Stomach (tissue), 9 donors: ENCODE data around the gene RPL39L. TPM values are rescaled to one million over a fixed set of nuclear protein-coding genes. Genes with fewer than 3 reads are reported as not detected.
"Not testable (repeated sequence)": the region's sequence is repeated elsewhere in the genome, so short reads cannot be mapped to it uniquely, and the experiment has no call there.

ENCODE experiments used
- DNase-seq, 2 donors: peaks; one replicate each; pipeline versions ENCODE4 v3.0.0 to v3.0.0-alpha.2; 2013 to 2019
- H3K27ac ChIP-seq, 5 donors: fragments of 200-600 bp in 4 of 5; sonication (generic) in 4 of 5; one replicate each; pipeline ENCODE4 v1.5.1; 2013 to 2019; ENCODE audit warnings: mild to moderate bottlenecking in 1 of 5, moderate library complexity in 1 of 5
- H3K27me3 ChIP-seq, 3 donors: fragments of 200-600 bp; sonication (generic); one replicate each; pipeline ENCODE4 v1.5.1; 2017 to 2019; ENCODE audit warnings: mixed run types in 1 of 3
- H3K36me3 ChIP-seq, 4 donors: fragments of 200-600 bp; sonication (generic); 1 replicate in 3 of 4; 2 replicates in 1 of 4; pipeline ENCODE4 v1.5.1; 2016 to 2019
- H3K4me1 ChIP-seq, 4 donors: fragments of 200-600 bp; sonication (generic); one replicate each; pipeline ENCODE4 v1.5.1; 2016 to 2019
- H3K4me3 ChIP-seq, 4 donors: fragments of 200-600 bp; sonication (generic) in 3 of 4; one replicate each; pipeline ENCODE4 v1.5.1; 2016 to 2019; ENCODE audit warnings: mild to moderate bottlenecking in 1 of 4
- H3K9me3 ChIP-seq, 4 donors: fragments of 200-600 bp; sonication (generic); one replicate each; pipeline ENCODE4 v1.5.1; 2016 to 2019
- EP300 ChIP-seq: sonication (generic); formaldehyde crosslinking; IDR thresholded peaks from one replicate; pipeline ENCODE4 v1.6.1; 2017; ENCODE audit warnings: antibody characterized with exemption
- POLR2A ChIP-seq, 4 donors: fragments of 450-650 bp; IDR thresholded peaks; one replicate each; pipeline ENCODE4 v1.6.1; 2016; ENCODE audit warnings: antibody characterized with exemption in 4 of 4, control low read depth in 2 of 4, mild to moderate bottlenecking in 1 of 4, moderate library complexity in 1 of 4
- POLR2AphosphoS5 ChIP-seq, 3 donors: sonication (generic); formaldehyde crosslinking; IDR thresholded peaks; one replicate each; pipeline ENCODE4 v1.6.1; 2016; ENCODE audit warnings: antibody characterized with exemption in 3 of 3
- WGBS, 5 donors: extraction: QIAGEN DNeasy Blood & Tissue Kit in 3 of 5; methylation state at CpG; one replicate each; pipeline versions ENCODE4 v1.1.5 to v1.1.7; 2013 to 2018; 5-methylcytosine and 5-hydroxymethylcytosine counted together
- intact Hi-C: fragments of 100-400 bp; cut with DNase I; formaldehyde crosslinking; loops from one replicate; pipeline ENCODE4 v1.15.1; 2023; ENCODE audit warnings: low total_unique reads
- polyA plus RNA-seq, 3 donors: library from polyadenylated mRNA; stranded (reverse); fragments of 200-250 nt; gene quantifications; one replicate each; pipeline ENCODE4 v1.2.3, GENCODE V29; 2013
- total RNA-seq, 5 donors: library from RNA; depleted of rRNA; stranded (reverse); fragments of >200 nt; gene quantifications; one replicate each; pipeline versions ENCODE4 v1.1.0 to v1.2.3, GENCODE V29; 2014 to 2016
- TF ChIP-seq, protein P1 (sequence below), 7 experiments: fragments of 450-650 bp in 4 of 7; fragments of 200-600 bp in 3 of 7; sonication (generic) in 3 of 7; IDR thresholded peaks; one replicate each; pipeline ENCODE4 v1.5.1; 2016 to 2019; ENCODE audit warnings: antibody characterized with exemption in 7 of 7, control low read depth in 2 of 7, mild to moderate bottlenecking in 1 of 7
- donor health status: healthy with polysubstance abuse.
- donor health status: Bipolar disorder and iron deficiency.
- donor health status: healthy.

RPL39L gene
- total and polyA plus RNA-seq, 8 donors, result 2.0 to 13.7 (median 4.8) TPM; not detected in 1

GRCh38 chr3:187136936-187137335, 2.4 kb downstream of the RPL39L start:
- intact Hi-C loops, result no loop called here
- H3K9me3 ChIP-seq, result no peaks in the 10 kb centered on the region

DNA sequence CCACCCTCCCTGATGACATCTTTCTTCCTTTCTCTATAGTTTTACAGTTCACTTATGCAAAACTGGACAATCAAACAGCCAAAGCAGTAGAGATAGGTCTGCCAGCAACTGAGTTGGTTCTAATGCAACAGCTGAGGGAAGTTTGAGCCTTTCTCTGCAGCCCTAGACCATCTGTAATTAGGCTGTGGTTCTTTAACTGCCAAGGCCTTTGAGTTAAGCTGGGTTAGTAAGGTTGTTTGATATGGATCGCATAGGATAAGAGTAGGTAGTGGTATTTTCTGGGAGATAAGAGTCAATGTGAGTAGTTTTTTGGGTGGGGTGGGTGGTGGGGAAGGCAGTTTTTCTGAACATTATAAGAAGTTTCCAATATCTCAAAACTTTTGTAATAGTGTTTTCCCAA, 3.0 kb downstream of the RPL39L start:
- H3K9me3 ChIP-seq, result no peaks in the 10 kb centered on the region
- H3K27ac ChIP-seq, result no peak overlapping the region
- H3K36me3 ChIP-seq, result peaks cover 0 to 13% (median 0%) of the 10 kb centered on the region in 4 donors
- no peak for DNase-seq
- H3K4me3 ChIP-seq, result no peak overlapping the region
- whole genome bisulfite sequencing, 5 donors, result 79 to 86% (median 83%) methylated on average over 1 of the region's 1 CpG
- H3K4me1 ChIP-seq, result peaks cover 6 to 16% (median 9%) of the 10 kb centered on the region in 4 donors
- TF ChIP-seq POLR2AphosphoS5 (IDR thresholded peaks at IDR 0.05) (no peak), EP300 (no peak), POLR2A (IDR thresholded peaks at IDR 0.05) (no peak)
- TF ChIP-seq, protein P1, sequence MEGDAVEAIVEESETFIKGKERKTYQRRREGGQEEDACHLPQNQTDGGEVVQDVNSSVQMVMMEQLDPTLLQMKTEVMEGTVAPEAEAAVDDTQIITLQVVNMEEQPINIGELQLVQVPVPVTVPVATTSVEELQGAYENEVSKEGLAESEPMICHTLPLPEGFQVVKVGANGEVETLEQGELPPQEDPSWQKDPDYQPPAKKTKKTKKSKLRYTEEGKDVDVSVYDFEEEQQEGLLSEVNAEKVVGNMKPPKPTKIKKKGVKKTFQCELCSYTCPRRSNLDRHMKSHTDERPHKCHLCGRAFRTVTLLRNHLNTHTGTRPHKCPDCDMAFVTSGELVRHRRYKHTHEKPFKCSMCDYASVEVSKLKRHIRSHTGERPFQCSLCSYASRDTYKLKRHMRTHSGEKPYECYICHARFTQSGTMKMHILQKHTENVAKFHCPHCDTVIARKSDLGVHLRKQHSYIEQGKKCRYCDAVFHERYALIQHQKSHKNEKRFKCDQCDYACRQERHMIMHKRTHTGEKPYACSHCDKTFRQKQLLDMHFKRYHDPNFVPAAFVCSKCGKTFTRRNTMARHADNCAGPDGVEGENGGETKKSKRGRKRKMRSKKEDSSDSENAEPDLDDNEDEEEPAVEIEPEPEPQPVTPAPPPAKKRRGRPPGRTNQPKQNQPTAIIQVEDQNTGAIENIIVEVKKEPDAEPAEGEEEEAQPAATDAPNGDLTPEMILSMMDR (IDR thresholded peaks at IDR 0.05), result no peak
- intact Hi-C loops, result no loop called here
- H3K27me3 ChIP-seq, result no peaks in the 10 kb centered on the region

More at GRCh38 chr3:187136936-187137335, 2.4 kb downstream of the RPL39L start:
- Histone ChIP-seq H3K4me1 (peaks cover 6 to 16% (median 9%) of the 10 kb centered on the region in 4 donors), H3K27me3 (no peaks in the 10 kb centered on the region), H3K4me3 (no peak overlapping the region), H3K27ac (no peak overlapping the region), H3K36me3 (peaks cover 0 to 13% (median 0%) of the 10 kb centered on the region in 4 donors)
- TF ChIP-seq, protein P1 (IDR thresholded peaks at IDR 0.05), result no peak
- no peak for TF ChIP-seq POLR2AphosphoS5 (IDR thresholded peaks at IDR 0.05)
- TF ChIP-seq EP300, result no peak
- no peak for TF ChIP-seq POLR2A (IDR thresholded peaks at IDR 0.05)
- 88 to 94% (median 90%) methylated on average over 4 of the region's 4 CpGs for WGBS, 5 donors
- DNase-seq, result no peak

DNA sequence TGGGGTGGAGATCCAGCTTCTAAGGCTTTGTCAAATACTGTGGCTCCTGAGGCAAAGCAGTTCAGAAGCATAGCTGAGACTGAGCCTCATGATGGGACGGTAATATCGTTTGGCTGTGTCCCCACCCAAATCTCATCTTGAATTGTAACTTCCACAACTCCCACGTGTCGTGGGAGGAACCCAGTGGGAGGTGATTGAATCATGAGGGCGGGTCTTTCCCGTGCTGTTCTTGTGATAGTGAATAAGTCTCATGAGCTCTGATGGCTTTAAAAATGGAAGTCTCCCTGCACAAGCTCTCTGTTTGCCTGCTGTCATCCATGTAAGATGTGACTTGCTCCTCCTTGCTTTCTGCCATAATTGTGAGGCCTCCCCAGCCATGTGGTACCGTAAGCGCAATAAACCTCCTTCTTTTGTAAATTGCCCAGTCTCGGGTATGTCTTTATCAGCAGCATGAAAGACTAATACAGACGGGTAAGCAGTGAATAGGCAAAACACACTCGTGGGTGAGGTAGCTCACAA, 4.1 kb downstream of the RPL39L start:
- H3K27ac ChIP-seq, intact Hi-C loops, H3K4me3 ChIP-seq, H3K27me3 ChIP-seq, H3K9me3 ChIP-seq, DNase-seq: not testable (repeated sequence)
- WGBS, 5 donors, result 92 to 99% (median 94%) methylated on average over 11 of the region's 11 CpGs
- Histone ChIP-seq H3K4me1 (peaks cover 6 to 16% (median 9%) of the 10 kb centered on the region in 4 donors), H3K36me3 (peaks cover 0 to 13% (median 0%) of the 10 kb centered on the region in 4 donors)

DNA sequence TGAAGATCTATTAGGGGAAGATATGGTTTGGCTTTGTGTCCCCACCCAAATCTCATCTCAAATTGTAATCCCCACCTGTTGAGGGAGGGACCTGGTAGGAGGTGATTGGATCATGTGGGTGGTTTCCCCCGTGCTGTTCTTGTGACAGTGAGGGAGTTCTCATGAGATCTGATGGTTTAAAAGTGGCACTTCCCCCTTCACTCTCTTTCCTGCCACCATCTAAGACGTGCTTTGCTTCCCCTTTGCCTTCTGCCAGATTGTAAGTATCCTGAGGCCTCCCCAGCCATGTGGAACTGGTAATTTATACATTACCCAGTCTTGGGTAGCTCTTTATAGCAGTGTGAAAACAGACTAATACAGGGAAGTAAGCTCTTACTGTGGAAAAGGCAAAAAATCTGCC, 6.1 kb downstream of the RPL39L start:
- H3K4me3 ChIP-seq, intact Hi-C loops, H3K27me3 ChIP-seq, H3K4me1 ChIP-seq, DNase-seq, H3K27ac ChIP-seq, H3K9me3 ChIP-seq: not testable (repeated sequence)
- WGBS, 5 donors, result 83 to 93% (median 87%) methylated on average over 2 of the region's 2 CpGs
- H3K36me3 ChIP-seq, result peaks cover 0 to 13% (median 0%) of the 10 kb centered on the region in 4 donors

GRCh38 chr3:187132666-187133065, 6.6 kb downstream of the RPL39L start:
- H3K27me3 ChIP-seq, result no peaks in the 10 kb centered on the region
- peaks cover 0 to 13% (median 0%) of the 10 kb centered on the region in 4 donors for H3K36me3 ChIP-seq
- H3K4me1 ChIP-seq, result no peaks in the 10 kb centered on the region
- H3K9me3 ChIP-seq, result no peaks in the 10 kb centered on the region
- 86 to 97% (median 89%) methylated on average over 2 of the region's 2 CpGs for WGBS, 5 donors
- intact Hi-C loops, result no loop called here
- TF ChIP-seq POLR2AphosphoS5 (IDR thresholded peaks at IDR 0.05) (no peak), POLR2A (IDR thresholded peaks at IDR 0.05) (no peak), EP300 (no peak)
- TF ChIP-seq, protein P1 (IDR thresholded peaks at IDR 0.05), result no peak
- no peak for DNase-seq
- no peak overlapping the region for H3K4me3 ChIP-seq
- H3K27ac ChIP-seq, result no peak overlapping the region
